GM10248 (cell line): ENCODE measurements around the gene TMEM161B.

Experiments
- CTCF ChIA-PET: fragments of 300-600 bp; sonication (Branson Sonifier 250); formaldehyde crosslinking; extraction: SDS; loops from one replicate; lab custom pipeline; 2021; ENCODE audit warnings: antibody characterized with exemption; lab: Yijun Ruan, JAX
- POLR2A ChIA-PET: fragments of 350-650 bp; sonication (Branson Sonifier 250); formaldehyde crosslinking; extraction: SDS; loops from one replicate; lab custom pipeline; 2020; ENCODE audit warnings: antibody characterized with exemption; lab: Yijun Ruan, JAX
- DNase-seq: peaks from one replicate; pipeline ENCODE4 v3.0.0; 2012; ENCODE audit errors: extremely low spot score
- CTCF ChIP-seq: IDR thresholded peaks from 2 replicates; pipeline ENCODE4 v1.5.1; 2012; ENCODE audit warnings: mild to moderate bottlenecking, low read depth; ENCODE audit errors: extremely low read depth, missing control alignments, control extremely low read depth

TMEM161B gene

GRCh38 chr5:88268385-88269184, at the start of gene TMEM161B:
TMEM161B (minus strand) TSS chr5:88268845; CDS start chr5:88268723, 122 bp downstream.
- POLR2A ChIA-PET, result no interaction called here

GRCh38 chr5:88304356-88304755, 35.7 kb upstream of the TMEM161B start:
- DNase-seq, result no peak
- TF ChIP-seq CTCF, result no peak
- ChIA-PET CTCF (no interaction called here), POLR2A (no interaction called here)

More at GRCh38 chr5:88268385-88269184, at the start of gene TMEM161B:
- peak; percentile 92 for DNase-seq
- no peak for TF ChIP-seq CTCF
- CTCF ChIA-PET, result no interaction called here

- DNase-seq, result no peak
- TF ChIP-seq CTCF, result no peak
- ChIA-PET CTCF (no interaction called here), POLR2A (no interaction called here)
Measured at GRCh38 chr5:88298425-88298824, 29.8 kb upstream of the TMEM161B start.

- no peak for DNase-seq
- POLR2A ChIA-PET, result no interaction called here
- TF ChIP-seq CTCF, result no peak
- CTCF ChIA-PET, result no interaction called here
Measured at GRCh38 chr5:88290801-88291200, 22.2 kb upstream of the TMEM161B start.

- TF ChIP-seq CTCF, result no peak
- CTCF ChIA-PET, result no interaction called here
- POLR2A ChIA-PET, result no interaction called here
- DNase-seq, result no peak
Measured at GRCh38 chr5:88288528-88289197, 20.0 kb upstream of the TMEM161B start.

- ChIA-PET CTCF (no interaction called here), POLR2A (no interaction called here)
- DNase-seq, result no peak
- TF ChIP-seq CTCF, result no peak
Measured at GRCh38 chr5:88287846-88288527, 19.3 kb upstream of the TMEM161B start.
